MCF 10A (cell line): ENCODE measurements around the gene CTU2. TPM values are rescaled to one million over a fixed set of nuclear protein-coding genes. Genes with fewer than 3 reads are reported as not detected.

Source experiments
- BruUV-seq: library from RNA; stranded (reverse); fragments of 400-500 nt; replicated peaks from 2 replicates; lab custom pipeline; 2021; lab: Mats Ljungman, UMichigan
- CTCF ChIA-PET: fragments of 300-600 bp; sonication (Branson Sonifier 250); formaldehyde crosslinking; extraction: SDS; loops from one replicate; lab custom pipeline; 2021; ENCODE audit warnings: antibody characterized with exemption, inconsistent platforms; lab: Yijun Ruan, JAX
- POLR2A ChIA-PET: fragments of 300-600, 350-650 bp; sonication (Branson Sonifier 250); formaldehyde crosslinking; extraction: SDS; loops from one replicate; lab custom pipeline; 2020; ENCODE audit warnings: antibody characterized with exemption, inconsistent platforms; lab: Yijun Ruan, JAX
- DNase-seq: peaks from one replicate; pipeline ENCODE4 v3.0.0-alpha.2; 2018; ENCODE audit not compliant: unreplicated experiment
- H3K27ac Mint-ChIP-seq: one replicate; pipeline ENCODE4 v1.8.0; 2022; ENCODE audit warnings: mild to moderate bottlenecking, low read depth, mixed read lengths; ENCODE audit not compliant: unreplicated experiment
- H3K27me3 Mint-ChIP-seq: one replicate; pipeline ENCODE4 v1.8.0; 2022; ENCODE audit warnings: mixed read lengths; ENCODE audit not compliant: insufficient read depth, unreplicated experiment
- H3K36me3 Mint-ChIP-seq: one replicate; pipeline ENCODE4 v1.8.0; 2022; ENCODE audit warnings: mild to moderate bottlenecking, moderate library complexity, mixed read lengths; ENCODE audit not compliant: insufficient read depth, unreplicated experiment
- H3K4me1 Mint-ChIP-seq: one replicate; pipeline ENCODE4 v1.8.0; 2022; ENCODE audit warnings: mixed read lengths; ENCODE audit not compliant: insufficient read depth, unreplicated experiment
- H3K4me3 Mint-ChIP-seq: one replicate; pipeline ENCODE4 v1.8.0; 2022; ENCODE audit warnings: mild to moderate bottlenecking, moderate library complexity, mixed read lengths; ENCODE audit not compliant: unreplicated experiment
- H3K9me3 Mint-ChIP-seq: one replicate; pipeline ENCODE4 v1.8.0; 2022; ENCODE audit warnings: mixed read lengths; ENCODE audit not compliant: unreplicated experiment
- CTCF ChIP-seq: fragments of 200-600 bp; IDR thresholded peaks from one replicate; pipeline ENCODE4 v1.8.0; 2022; ENCODE audit warnings: antibody characterized with exemption, mild to moderate bottlenecking; ENCODE audit not compliant: unreplicated experiment
- intact Hi-C: fragments of 100-400 bp; cut with micrococcal nuclease; formaldehyde crosslinking; loops from 2 replicates; pipeline ENCODE4 v1.14.1; 2022
- total RNA-seq: library from RNA; stranded (reverse); gene quantifications from 2 replicates; pipeline ENCODE4 v1.2.3, GENCODE V29; 2022

The CTU2 gene
- total RNA-seq, 1 experiment from 2014 or later, result 40.8 TPM

GRCh38 chr16:88705801-88706228 lies 488 bp upstream of the CTU2 start:
- Mint-ChIP-seq H3K9me3 (no peaks in the 10 kb centered on the region), H3K27ac (no peak overlapping the region), H3K4me3 (peak overlapping the region; percentile 75), H3K27me3 (no peaks in the 10 kb centered on the region), H3K36me3 (peaks cover 9% of the 10 kb centered on the region), H3K4me1 (peaks cover 14% of the 10 kb centered on the region)
- no peak for TF ChIP-seq CTCF
- POLR2A ChIA-PET, result interaction anchor here (1.3 to 2.6 kb wide), 5 partner anchors 9 to 135 kb away, joined by 3 to 12 read pairs (median 4); partner anchors contain the start of gene ZC3H18
- no peak for DNase-seq
- intact Hi-C loops, result no loop called here
- CTCF ChIA-PET, result interaction anchor here (0.5 to 1.3 kb wide), 2 partner anchors 32 to 467 kb away, joined by 3 read pairs; no protein-coding TSS in a partner anchor
- no TSS peak for BruUV-seq

- H3K9me3 Mint-ChIP-seq, result no peaks in the 10 kb centered on the region
- peaks cover 14% of the 10 kb centered on the region for H3K4me1 Mint-ChIP-seq
- peak overlapping the region; percentile 73 for H3K27ac Mint-ChIP-seq
- H3K36me3 Mint-ChIP-seq, result peaks cover 9% of the 10 kb centered on the region
- TSS peak; percentile 59 for BruUV-seq
- CTCF ChIA-PET, result interaction anchor here (1.4 to 1.9 kb wide), 2 partner anchors 30 to 36 kb away, joined by 6 to 8 read pairs; no protein-coding TSS in a partner anchor
- no peak for DNase-seq
- H3K27me3 Mint-ChIP-seq, result no peaks in the 10 kb centered on the region
- H3K4me3 Mint-ChIP-seq, result peak overlapping the region; percentile 75
- POLR2A ChIA-PET, result interaction anchor here (1.0 to 2.6 kb wide), 9 partner anchors 24 to 150 kb away, joined by 3 to 12 read pairs (median 3); partner anchors contain the start of genes GALNS, MVD, PIEZO1 and TRAPPC2L
- intact Hi-C loops, result no loop called here
- TF ChIP-seq CTCF, result no peak
These were observed 893 bp downstream of the CTU2 start for GRCh38 chr16:88706965-88707826.

DNA sequence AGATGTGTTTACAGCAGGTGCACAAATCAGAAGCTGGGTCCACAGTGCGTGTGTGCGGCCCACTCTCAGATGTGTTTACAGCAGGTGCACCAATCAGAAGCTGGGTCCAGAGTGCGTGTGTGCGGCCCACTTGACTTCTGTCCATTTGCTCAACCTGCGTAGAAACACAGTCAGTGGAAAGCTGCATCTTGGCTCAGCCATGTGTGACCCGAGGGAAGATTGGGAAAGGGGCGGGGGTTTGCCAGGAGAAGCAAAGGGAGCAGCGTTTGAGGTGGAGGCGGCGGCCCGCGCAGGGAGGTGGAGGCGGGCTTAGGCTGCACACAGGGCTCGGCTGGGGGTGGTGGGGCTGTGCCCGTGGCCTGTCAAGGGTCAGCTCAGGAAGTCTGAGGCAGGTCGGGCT lies 4.3 kb downstream of the CTU2 start:
- BruUV-seq, result no TSS peak
- ChIA-PET CTCF (no interaction called here), POLR2A (no interaction called here)
- intact Hi-C loops, result no loop called here
- no peak for TF ChIP-seq CTCF
- Mint-ChIP-seq H3K4me3 (no peak overlapping the region), H3K27ac (no peak overlapping the region), H3K36me3 (peaks cover 5% of the 10 kb centered on the region), H3K9me3 (no peaks in the 10 kb centered on the region), H3K27me3 (no peaks in the 10 kb centered on the region), H3K4me1 (peaks cover 7% of the 10 kb centered on the region)
- DNase-seq, result no peak

DNA sequence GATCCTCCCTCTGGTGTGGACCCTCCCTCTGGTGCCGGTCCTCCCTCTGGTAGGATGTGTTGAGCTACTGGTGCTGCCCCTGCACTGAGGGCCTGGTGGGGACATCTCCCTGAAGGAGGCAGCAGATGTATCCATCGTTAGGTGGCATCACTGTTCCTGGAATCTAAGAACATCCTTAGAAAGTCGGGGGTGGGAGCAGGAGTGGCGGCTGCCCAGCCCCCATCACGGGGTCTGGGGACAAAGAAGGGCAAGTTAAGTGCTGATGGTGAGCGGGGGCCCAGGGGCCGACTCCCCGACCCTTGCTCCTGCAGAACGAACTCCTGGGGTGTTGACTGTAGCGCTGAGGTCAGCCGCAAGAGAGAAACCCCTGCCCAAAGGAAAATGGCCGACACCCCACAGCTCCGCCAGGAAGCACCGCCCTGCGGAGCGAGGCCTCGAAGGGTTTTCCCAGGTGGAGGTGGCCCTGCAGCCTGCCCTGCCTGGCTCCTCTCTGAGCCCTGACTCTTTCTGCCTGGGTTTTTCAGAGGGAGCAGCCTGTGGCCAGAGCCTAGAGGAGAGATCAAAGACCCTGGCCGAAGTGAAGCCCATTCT lies 5.5 kb downstream of the CTU2 start:
- no peak overlapping the region for H3K4me3 Mint-ChIP-seq
- BruUV-seq, result no TSS peak
- CTCF ChIA-PET, result no interaction called here

More for the DNA sequence above, 5.5 kb downstream of the CTU2 start:
- intact Hi-C loops, result no loop called here
- POLR2A ChIA-PET, result interaction anchor here (0.6 kb wide), 1 partner anchor 45 kb away, joined by 3 read pairs; no protein-coding TSS in a partner anchor
- Mint-ChIP-seq H3K36me3 (peaks cover 16% of the 10 kb centered on the region), H3K27me3 (no peaks in the 10 kb centered on the region), H3K27ac (no peak overlapping the region), H3K9me3 (no peaks in the 10 kb centered on the region), H3K4me1 (peaks cover 7% of the 10 kb centered on the region)
- no peak for TF ChIP-seq CTCF
- DNase-seq, result no peak
